CD4-positive, alpha-beta T cell (primary cell): ENCODE data around the gene CSF1R. TPM values are rescaled to one million over a fixed set of nuclear protein-coding genes. Genes with fewer than 3 reads are reported as not detected.

ENCODE experiments used
- ATAC-seq: fragments of 200-7000 bp; cut with Tn5 transposase; one replicate; pipeline ENCODE4 v1.10.0; 2022; ENCODE audit warnings: mild to moderate bottlenecking; ENCODE audit not compliant: poor library complexity
- CTCF ChIA-PET: fragments of 350-600 bp; sonication (Branson Sonifier 250); formaldehyde crosslinking; loops from one replicate; lab custom pipeline; 2021; ENCODE audit warnings: antibody characterized with exemption, inconsistent platforms; lab: Charles Lee
- POLR2A ChIA-PET: fragments of 350-600 bp; sonication (Branson Sonifier 250); formaldehyde crosslinking; loops from one replicate; lab custom pipeline; 2021; ENCODE audit warnings: antibody characterized with exemption, inconsistent platforms; lab: Charles Lee
- DNase-seq, 14 experiments: peaks; one replicate each; pipeline ENCODE4 v3.0.0-alpha.2; 2013 to 2020; ENCODE audit warnings: mixed read lengths in 2 of 14
- H3K27ac ChIP-seq, 2 donors: one replicate each; pipeline versions ENCODE4 v1.5.1 to v1.7.0; 2013; ENCODE audit warnings: low read length in 2 of 2, low read depth in 1 of 2, mild to moderate bottlenecking in 1 of 2
- H3K27me3 ChIP-seq, 2 experiments: 1 replicate in 1 of 2; 2 replicates in 1 of 2; pipeline versions ENCODE4 v1.6.1 to v1.7.0; 2013; ENCODE audit warnings: low read length in 2 of 2, control low read depth in 1 of 2, mild to moderate bottlenecking in 1 of 2, moderate library complexity in 1 of 2; ENCODE audit not compliant: insufficient read depth in 2 of 2, control insufficient read depth in 1 of 2
- H3K36me3 ChIP-seq: one replicate; pipeline ENCODE4 v1.6.1; 2013; ENCODE audit warnings: low read length, control low read depth; ENCODE audit not compliant: insufficient read depth
- H3K4me1 ChIP-seq: one replicate; pipeline ENCODE4 v1.6.1; 2013; ENCODE audit warnings: low read length, control low read depth; ENCODE audit not compliant: insufficient read depth
- H3K4me3 ChIP-seq: one replicate; pipeline ENCODE4 v1.5.1; 2013; ENCODE audit warnings: mild to moderate bottlenecking, low read length, moderate library complexity
- H3K9me3 ChIP-seq, 2 experiments: 1 replicate in 1 of 2; 2 replicates in 1 of 2; pipeline versions ENCODE4 v1.6.1 to v1.7.0; 2013; ENCODE audit warnings: low read length in 2 of 2, mild to moderate bottlenecking in 2 of 2, control low read depth in 1 of 2, moderate library complexity in 1 of 2; ENCODE audit not compliant: control insufficient read depth in 1 of 2, insufficient read depth in 1 of 2
- H3K27ac Mint-ChIP-seq: one replicate; pipeline ENCODE4 v1.8.0; 2020; ENCODE audit warnings: mixed read lengths
- H3K27me3 Mint-ChIP-seq: one replicate; pipeline ENCODE4 v1.8.0; 2021; ENCODE audit warnings: mixed read lengths
- H3K36me3 Mint-ChIP-seq: one replicate; pipeline ENCODE4 v1.8.0; 2021; ENCODE audit warnings: low read depth, mixed read lengths
- H3K4me1 Mint-ChIP-seq: one replicate; pipeline ENCODE4 v1.8.0; 2021; ENCODE audit warnings: low read depth, mixed read lengths
- H3K4me3 Mint-ChIP-seq: one replicate; pipeline ENCODE4 v1.8.0; 2020; ENCODE audit warnings: mild to moderate bottlenecking, mixed read lengths
- H3K9me3 Mint-ChIP-seq: one replicate; pipeline ENCODE4 v1.8.0; 2020; ENCODE audit warnings: mixed read lengths
- intact Hi-C, 2 experiments: fragments of 100-400 bp; cut with DNase I in 1 of 2; cut with micrococcal nuclease in 1 of 2; formaldehyde crosslinking; loops; one replicate each; pipeline versions ENCODE4 v1.15.1 to v1.9.0; 2023 to 2025; cut with DNase I, micrococcal nuclease
- total RNA-seq, 174 experiments: library from RNA in 2 of 174; stranded (reverse) in 2 of 174; gene quantifications; one replicate each; pipeline ENCODE4 v1.2.3 and lab custom pipeline; 2021 to 2026
- TF ChIP-seq, protein P1 (sequence below): fragments of 200-600 bp; IDR thresholded peaks from one replicate; pipeline ENCODE4 v1.8.0; 2022; ENCODE audit warnings: antibody characterized with exemption, mild to moderate bottlenecking

CSF1R gene
- total RNA-seq, 2 experiments from 2014 or later: 0.45 to 0.52 TPM

DNA sequence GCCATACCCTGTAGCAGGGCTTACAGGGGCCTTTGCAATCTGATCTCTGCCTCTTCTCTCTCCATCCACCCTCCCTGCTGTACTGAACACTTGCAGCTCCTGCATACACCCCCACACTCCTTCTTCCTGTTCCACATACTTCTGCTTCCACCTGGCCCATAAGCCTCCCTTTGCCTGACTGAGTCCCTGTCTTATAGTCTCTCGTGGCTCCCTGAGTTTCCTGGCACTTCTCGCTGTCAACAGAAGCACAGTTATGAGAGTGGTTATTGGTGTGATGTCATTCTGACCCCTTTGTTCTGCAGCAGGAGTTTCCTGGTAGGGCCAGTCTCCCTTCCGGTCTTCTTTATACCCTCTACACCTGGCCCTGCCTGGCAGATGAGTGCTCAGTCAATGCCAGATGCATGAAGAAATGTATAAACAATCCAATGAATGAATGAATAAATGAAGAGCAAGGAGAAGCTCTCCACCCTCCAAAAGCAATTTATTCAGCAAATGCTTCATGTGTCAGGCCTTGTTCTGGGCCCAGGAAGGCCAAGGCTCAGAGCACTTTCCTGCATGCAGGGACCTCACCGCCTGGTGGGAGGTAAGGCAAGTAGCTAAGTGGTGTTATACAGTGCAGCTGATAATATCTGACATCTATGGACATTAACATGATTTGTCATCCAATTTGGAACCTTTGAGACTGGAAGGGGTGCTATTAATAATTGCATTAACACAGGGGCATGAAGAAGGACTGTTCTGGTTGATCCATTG, 20.5 kb upstream of the CSF1R start:
- no peak for DNase-seq
- Mint-ChIP-seq H3K4me3 (no peak overlapping the region), H3K27ac (no peak overlapping the region), H3K36me3 (no peaks in the 10 kb centered on the region), H3K9me3 (no peaks in the 10 kb centered on the region), H3K4me1 (no peaks in the 10 kb centered on the region), H3K27me3 (no peaks in the 10 kb centered on the region)
- no peak for ATAC-seq
- ChIA-PET CTCF (no interaction called here), POLR2A (interaction anchor here (0.6 kb wide), 1 partner anchor 15 kb away, joined by 4 read pairs; no protein-coding TSS in a partner anchor)
- peaks cover 0 to 3% of the 10 kb centered on the region in 2 experiments for H3K27me3 ChIP-seq
- no peaks in the 10 kb centered on the region for H3K4me1 ChIP-seq
- H3K9me3 ChIP-seq: no peaks in the 10 kb centered on the region
- TF ChIP-seq, protein P1, sequence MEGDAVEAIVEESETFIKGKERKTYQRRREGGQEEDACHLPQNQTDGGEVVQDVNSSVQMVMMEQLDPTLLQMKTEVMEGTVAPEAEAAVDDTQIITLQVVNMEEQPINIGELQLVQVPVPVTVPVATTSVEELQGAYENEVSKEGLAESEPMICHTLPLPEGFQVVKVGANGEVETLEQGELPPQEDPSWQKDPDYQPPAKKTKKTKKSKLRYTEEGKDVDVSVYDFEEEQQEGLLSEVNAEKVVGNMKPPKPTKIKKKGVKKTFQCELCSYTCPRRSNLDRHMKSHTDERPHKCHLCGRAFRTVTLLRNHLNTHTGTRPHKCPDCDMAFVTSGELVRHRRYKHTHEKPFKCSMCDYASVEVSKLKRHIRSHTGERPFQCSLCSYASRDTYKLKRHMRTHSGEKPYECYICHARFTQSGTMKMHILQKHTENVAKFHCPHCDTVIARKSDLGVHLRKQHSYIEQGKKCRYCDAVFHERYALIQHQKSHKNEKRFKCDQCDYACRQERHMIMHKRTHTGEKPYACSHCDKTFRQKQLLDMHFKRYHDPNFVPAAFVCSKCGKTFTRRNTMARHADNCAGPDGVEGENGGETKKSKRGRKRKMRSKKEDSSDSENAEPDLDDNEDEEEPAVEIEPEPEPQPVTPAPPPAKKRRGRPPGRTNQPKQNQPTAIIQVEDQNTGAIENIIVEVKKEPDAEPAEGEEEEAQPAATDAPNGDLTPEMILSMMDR: no peak
- H3K27ac ChIP-seq: no peak overlapping the region
- no peaks in the 10 kb centered on the region for H3K36me3 ChIP-seq
- intact Hi-C loops: no loop called here
- H3K4me3 ChIP-seq: no peak overlapping the region

DNA sequence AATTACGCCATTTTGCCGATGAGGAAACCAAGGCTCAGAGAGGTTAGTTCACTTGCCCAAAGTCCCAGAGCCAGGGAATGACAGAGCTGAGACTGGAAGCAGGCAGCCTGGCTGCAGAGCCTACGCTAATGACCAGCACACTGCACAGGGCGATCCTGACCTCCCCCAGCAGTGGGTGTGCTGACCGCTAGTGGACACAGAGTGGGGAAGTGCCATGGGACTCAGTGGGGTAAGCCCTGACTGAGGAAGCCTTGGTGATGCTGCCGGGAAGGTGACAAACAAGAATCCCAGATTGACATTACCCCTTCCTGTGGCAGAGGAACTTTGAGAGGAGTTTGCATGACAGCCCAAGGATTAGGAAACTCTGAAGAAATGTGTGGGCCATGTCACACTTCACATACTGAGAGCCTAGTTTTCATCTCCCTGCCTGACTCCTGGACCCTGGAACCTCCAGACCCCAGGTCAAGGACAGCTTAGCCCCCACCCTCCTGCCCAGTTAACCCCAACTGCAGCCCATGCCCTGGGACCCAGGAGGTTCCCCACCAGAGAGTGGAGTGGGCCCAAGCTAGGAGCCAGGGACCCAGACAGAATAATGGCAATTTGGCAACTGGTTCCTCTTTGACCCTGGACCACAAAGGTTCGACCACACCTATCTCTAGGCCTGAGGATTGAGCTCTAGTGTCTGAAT, 19.7 kb upstream of the CSF1R start:
- no peak overlapping the region for H3K4me3 ChIP-seq
- Mint-ChIP-seq H3K36me3 (no peaks in the 10 kb centered on the region), H3K4me3 (no peak overlapping the region), H3K27ac (no peak overlapping the region), H3K27me3 (no peaks in the 10 kb centered on the region), H3K4me1 (no peaks in the 10 kb centered on the region), H3K9me3 (no peaks in the 10 kb centered on the region)
- no peak overlapping the region for H3K27ac ChIP-seq
- H3K36me3 ChIP-seq: no peaks in the 10 kb centered on the region
- CTCF ChIA-PET: no interaction called here
- POLR2A ChIA-PET: interaction anchor here (0.6 kb wide), 1 partner anchor 14 kb away, joined by 4 read pairs; no protein-coding TSS in a partner anchor
- DNase-seq: no peak
- no peaks in the 10 kb centered on the region for H3K9me3 ChIP-seq
- peaks cover 0 to 3% of the 10 kb centered on the region in 2 experiments for H3K27me3 ChIP-seq
- H3K4me1 ChIP-seq: no peaks in the 10 kb centered on the region
- TF ChIP-seq, protein P1: no peak
- no peak for ATAC-seq
- intact Hi-C loops: no loop called here

DNA sequence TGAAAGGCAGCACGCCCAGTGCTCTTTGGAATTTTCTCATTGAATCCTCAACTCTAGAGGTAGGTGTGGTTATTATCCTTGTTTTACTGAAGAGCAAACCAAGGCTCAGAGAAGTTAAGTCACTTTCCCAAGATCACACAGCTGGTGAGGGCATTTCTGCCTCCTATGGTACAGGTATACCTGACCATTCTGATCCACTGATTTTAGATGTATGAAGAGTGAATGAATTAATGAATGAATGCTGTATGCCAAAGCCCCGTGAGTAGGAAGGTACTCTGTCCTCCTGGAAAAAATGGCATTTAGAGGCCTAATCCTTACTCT, 18.2 kb upstream of the CSF1R start:
- intact Hi-C loops: no loop called here
- no peak for DNase-seq
- CTCF ChIA-PET: no interaction called here

More for the DNA sequence above, 18.2 kb upstream of the CSF1R start:
- no peak for ATAC-seq
- no peaks in the 10 kb centered on the region for H3K4me1 Mint-ChIP-seq
- Histone ChIP-seq H3K36me3 (no peaks in the 10 kb centered on the region), H3K4me1 (no peaks in the 10 kb centered on the region), H3K27me3 (peaks cover 0 to 3% of the 10 kb centered on the region in 2 experiments), H3K27ac (no peak overlapping the region), H3K9me3 (no peaks in the 10 kb centered on the region), H3K4me3 (no peak overlapping the region)
- H3K36me3 Mint-ChIP-seq: no peaks in the 10 kb centered on the region
- POLR2A ChIA-PET: no interaction called here
- no peak overlapping the region for H3K4me3 Mint-ChIP-seq
- H3K27me3 Mint-ChIP-seq: no peaks in the 10 kb centered on the region
- no peak overlapping the region for H3K27ac Mint-ChIP-seq
- TF ChIP-seq, protein P1: no peak
- H3K9me3 Mint-ChIP-seq: no peaks in the 10 kb centered on the region
